GM21515 (cell line): ENCODE results near the gene HOXC9.

Experiments used
- ATAC-seq: cut with Tn5 transposase; IDR thresholded peaks from one replicate; pipeline ENCODE4 v1.9.1; 2021; ENCODE audit not compliant: unreplicated experiment

Gene HOXC9

GRCh38 chr12:54012631-54013409, 12.9 kb downstream of the HOXC9 start:
- no peak for ATAC-seq

GRCh38 chr12:54014377-54015017, 14.5 kb downstream of the HOXC9 start:
- ATAC-seq, result no peak

GRCh38 chr12:54015018-54015931, 15.3 kb downstream of the HOXC9 start:
- ATAC-seq, result no peak

GRCh38 chr12:54016051-54016450, 16.1 kb downstream of the HOXC9 start:
- ATAC-seq, result no peak

- ATAC-seq, result no peak
Measured at GRCh38 chr12:54016478-54016964, 16.6 kb downstream of the HOXC9 start.

GRCh38 chr12:54017027-54017788, 17.2 kb downstream of the HOXC9 start:
- ATAC-seq, result peak; percentile 22

DNA sequence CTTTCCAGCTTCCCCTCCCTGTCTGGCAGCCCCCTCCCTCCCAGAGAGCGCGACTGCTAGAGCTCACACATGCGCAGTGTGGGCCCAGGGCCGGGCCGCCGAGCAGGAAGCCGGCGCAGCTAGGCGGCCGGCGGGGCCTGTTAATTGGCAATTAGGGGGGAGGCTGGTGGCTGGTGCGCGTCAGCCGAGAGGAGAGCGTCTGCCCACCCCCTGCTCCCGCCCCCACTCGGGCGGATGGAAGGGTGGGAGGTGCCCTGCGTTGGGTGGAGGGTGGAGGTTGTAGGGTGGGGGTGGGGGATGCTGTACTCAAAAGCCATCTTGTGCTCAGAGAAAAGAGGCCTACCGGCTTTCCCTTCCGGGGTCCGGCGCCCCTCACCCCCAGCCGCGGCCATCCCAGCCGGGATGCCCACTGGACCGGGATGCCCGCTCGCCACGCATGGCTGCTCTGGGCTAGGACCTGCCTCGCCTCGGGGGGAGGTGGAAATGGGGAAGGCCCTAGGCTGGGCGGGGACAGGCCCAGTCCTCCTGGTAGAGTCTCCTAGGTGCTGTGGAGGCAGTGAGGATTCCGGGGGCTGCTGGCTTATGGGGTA, 18.0 kb downstream of the HOXC9 start:
- peak; percentile 58 for ATAC-seq

- no peak for ATAC-seq
Measured at GRCh38 chr12:54018468-54018984, 18.6 kb downstream of the HOXC9 start.

GRCh38 chr12:54019091-54019811, 19.3 kb downstream of the HOXC9 start:
- ATAC-seq, result no peak

DNA sequence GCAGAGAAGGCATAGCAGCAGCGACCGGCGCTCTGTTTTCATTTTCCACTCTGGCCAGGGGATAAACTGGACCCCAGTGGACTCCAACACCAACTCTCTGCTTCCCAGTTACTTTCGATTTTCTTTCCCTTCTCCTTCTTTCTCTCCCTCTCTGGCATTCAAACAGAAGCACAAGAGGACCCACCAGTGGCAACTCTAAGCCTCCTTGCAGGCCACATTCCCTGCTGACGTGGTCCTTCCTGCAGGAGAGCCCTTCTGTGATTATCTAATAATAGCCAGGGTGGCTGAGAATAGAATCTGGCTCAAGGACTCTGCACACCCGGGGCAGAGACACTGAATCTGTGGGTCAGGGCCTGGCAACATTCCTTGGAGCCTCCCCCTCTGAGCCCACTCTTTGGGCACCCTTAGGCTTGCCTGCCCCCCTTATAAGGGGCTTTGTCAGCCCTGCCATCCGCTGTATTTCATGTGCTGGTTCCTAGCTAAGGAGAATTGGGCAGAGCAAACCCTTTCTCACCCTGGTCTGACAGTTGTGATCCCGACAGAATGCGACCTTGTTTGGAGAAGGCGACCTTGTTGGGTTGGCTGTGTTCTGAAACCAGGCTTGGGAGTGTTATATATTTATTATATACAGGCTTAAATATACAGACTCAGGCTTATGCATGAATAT, 20.1 kb downstream of the HOXC9 start:
- no peak for ATAC-seq

- no peak for ATAC-seq
Measured at GRCh38 chr12:54020591-54021405, 20.8 kb downstream of the HOXC9 start.

DNA sequence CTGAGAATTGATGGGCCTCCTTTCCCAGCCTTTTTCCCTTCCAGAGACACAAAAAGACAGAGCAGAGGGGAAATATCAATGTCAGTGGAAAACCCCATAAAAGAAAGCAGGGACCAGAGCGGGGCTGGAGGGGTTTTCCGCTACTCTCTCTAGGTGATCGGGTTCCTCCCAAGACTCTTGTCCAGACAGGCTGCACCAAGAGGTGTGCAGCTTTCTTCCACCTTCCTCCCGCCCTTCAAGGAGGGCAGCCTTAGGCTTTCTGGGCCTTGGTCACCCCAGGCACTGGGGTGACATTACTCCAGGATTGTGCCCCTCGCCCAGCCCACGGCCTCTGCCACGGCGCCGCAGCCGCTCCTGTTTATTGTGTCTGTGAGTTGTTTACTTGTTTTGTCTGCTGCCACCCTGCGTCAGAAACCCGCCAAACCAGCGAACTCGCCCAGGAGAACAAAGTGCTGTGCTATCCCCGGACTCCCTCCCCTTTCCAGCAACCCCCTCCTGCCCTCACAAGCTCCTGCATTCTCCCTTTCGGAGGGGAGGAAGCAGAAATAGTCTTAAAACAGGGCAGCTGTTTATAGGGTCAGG, 21.6 kb downstream of the HOXC9 start:
- no peak for ATAC-seq

DNA sequence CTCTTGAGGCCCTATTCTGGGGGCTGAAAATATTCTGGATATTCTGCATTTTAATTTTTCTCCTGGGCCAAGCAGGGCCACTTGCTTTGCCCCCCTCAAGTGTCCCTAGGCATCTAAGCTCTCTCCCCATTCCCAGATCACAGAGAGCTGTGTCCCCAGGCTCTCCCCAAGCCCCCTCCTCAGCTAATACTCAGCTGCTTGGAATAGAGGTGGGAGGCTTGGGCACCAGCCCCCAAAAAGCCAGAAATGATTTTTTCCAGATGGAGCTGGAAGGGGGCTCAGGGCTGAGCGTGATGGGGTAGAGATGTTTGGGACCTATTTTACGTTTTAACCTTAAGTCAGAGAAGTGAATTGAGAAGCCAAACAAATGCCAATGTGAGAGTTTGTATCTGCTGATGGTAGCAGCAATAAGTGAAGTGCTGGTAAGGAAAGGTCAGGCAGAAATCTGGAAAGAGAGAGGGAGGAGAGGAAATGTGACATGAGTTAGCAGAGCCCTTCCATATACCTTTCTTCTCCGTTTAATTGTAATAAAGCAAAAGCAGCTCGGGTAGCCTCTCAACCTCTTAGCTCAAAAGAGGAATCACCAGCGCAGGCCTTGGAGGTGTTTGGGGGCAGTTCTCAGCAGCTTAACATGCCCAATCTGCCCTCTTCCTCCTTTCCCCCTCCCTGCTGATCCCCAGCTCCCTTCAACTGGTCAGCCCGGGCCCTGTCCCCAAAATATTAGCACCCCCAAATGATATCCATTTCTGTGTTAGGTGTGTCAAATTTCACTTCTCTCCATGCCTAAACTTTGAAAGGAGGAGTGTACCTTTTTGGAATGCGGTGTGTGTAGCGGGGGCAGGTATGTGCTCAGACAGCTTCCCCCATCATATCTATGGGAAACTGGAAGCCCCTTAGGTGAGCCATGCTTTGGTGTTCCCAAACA, 23.3 kb downstream of the HOXC9 start:
- no peak for ATAC-seq

DNA sequence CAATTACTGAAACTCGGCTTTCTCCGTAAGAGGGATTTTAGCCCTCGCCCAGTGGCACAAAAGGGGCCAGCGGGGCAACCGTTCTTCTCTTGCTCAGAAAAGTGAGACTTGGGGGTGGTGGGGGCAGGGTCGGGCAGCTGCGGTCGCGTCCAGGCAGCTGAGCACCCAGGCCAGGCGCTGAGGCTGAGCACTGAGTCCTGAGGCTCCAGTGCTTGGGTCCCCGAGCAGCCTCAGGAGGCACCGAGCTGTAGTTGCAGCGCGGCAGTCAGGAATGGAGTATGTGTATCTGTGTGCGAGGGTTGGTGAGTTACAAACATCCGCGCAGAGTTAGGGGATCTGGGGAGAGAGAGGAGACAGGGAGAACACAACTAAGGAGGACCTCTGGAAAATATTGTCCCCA, 24.2 kb downstream of the HOXC9 start:
- no peak for ATAC-seq

DNA sequence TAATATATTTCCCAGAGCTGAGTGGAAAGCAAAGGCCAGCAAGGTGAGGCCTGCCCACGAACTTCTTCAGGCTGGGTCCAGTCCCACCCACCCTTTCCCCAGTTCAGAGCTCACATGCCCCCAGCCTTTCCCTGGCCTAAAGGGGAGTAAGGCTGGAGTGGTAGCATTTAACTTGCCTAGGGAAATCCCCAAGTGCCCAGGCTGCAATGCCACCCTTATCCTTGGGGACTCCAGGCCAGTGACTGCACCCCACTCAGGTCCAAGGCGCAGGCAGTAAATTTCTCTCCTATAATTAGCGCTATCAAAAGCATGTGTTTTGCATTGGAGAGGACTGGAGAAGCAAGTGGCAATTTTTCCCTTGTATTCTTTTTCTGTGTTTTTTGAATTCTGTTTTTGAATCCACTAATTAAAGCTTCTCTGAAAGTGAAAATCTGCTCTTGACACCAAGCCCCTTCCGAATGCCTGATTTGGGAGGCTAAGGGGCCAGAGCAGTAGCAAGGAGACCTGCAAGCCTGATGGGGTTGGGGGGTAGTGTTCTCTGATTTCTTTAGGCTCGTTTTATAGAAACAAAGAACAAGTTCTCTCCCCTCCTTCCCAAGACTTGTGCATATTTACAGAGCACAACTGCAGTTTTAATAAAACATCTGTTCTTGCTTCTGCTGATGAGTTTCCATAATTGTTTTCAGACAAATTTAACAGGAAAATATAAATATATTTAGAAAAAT, 24.8 kb downstream of the HOXC9 start:
- ATAC-seq, result no peak
